Adrenal gland (tissue), 12 donors: Measurements from ENCODE around the gene OGFOD2. TPM values are rescaled to one million over a fixed set of nuclear protein-coding genes. Genes with fewer than 3 reads are reported as not detected.
A peak's percentile ranks its signal among the peaks of the same experiment; 100 is the strongest.

ENCODE experiments used
- DNase-seq, 7 donors: peaks; one replicate each; pipeline ENCODE4 v3.0.0-alpha.2; 2019 to 2020
- H3K27ac ChIP-seq, 5 donors: fragments of 200-600 bp; sonication (generic) in 4 of 5; 1 replicate in 3 of 5; 2 replicates in 2 of 5; pipeline versions ENCODE4 v1.5.1 to v1.8.0; 2016 to 2020; ENCODE audit warnings: mild to moderate bottlenecking in 1 of 5
- H3K27me3 ChIP-seq: fragments of 200-600 bp; 2 replicates; pipeline ENCODE4 v1.8.0; 2021
- H3K36me3 ChIP-seq, 2 donors: fragments of 200-600 bp; replicated peaks in 1 of 2; 1 replicate in 1 of 2; 2 replicates in 1 of 2; pipeline versions ENCODE4 v1.5.1 to v1.8.0; 2018 to 2022
- H3K4me1 ChIP-seq, 2 donors: fragments of 200-600 bp; replicated peaks in 1 of 2; 1 replicate in 1 of 2; 2 replicates in 1 of 2; pipeline versions ENCODE4 v1.5.1 to v1.8.0; 2018 to 2021
- H3K4me3 ChIP-seq, 4 donors: fragments of 200-600 bp; sonication (generic) in 3 of 4; one replicate each; pipeline ENCODE4 v1.5.1; 2016 to 2018
- H3K9me3 ChIP-seq, 3 donors: fragments of 200-600 bp; sonication (generic) in 1 of 3; replicated peaks in 1 of 3; 1 replicate in 2 of 3; 2 replicates in 1 of 3; pipeline versions ENCODE4 v1.5.1 to v1.8.0; 2016 to 2021
- POLR2A ChIP-seq, 2 donors: fragments of 450-650 bp; IDR thresholded peaks; one replicate each; pipeline ENCODE4 v1.6.1; 2017; ENCODE audit warnings: antibody characterized with exemption in 2 of 2, mild to moderate bottlenecking in 2 of 2, moderate library complexity in 1 of 2
- WGBS, 4 donors: extraction: QIAGEN DNeasy Blood & Tissue Kit in 2 of 4; methylation state at CpG; one replicate each; pipeline versions ENCODE4 v1.1.5 to v1.1.7; 2013 to 2017; 5-methylcytosine and 5-hydroxymethylcytosine counted together
- intact Hi-C, 2 donors: fragments of 100-400 bp; cut with DNase I; formaldehyde crosslinking; loops; one replicate each; pipeline versions ENCODE4 v1.14.1 to v1.15.0; 2022 to 2023
- polyA plus RNA-seq, 3 donors: library from polyadenylated mRNA; stranded (reverse); fragments of 200-250 nt in 2 of 3; fragments of 350-450 nt in 1 of 3; fragmentation: Illumina TruSeq in 1 of 3; extraction: RNeasy Lipid Tissue Mini Kit (QIAGEN cat#74804) in 1 of 3; gene quantifications; one replicate each; pipeline ENCODE4 v1.2.3, GENCODE V29; 2013 to 2014
- total RNA-seq, 9 donors: library from RNA; depleted of rRNA in 4 of 9; stranded (reverse); fragments of >200 nt in 4 of 9; fragments of 120-200 nt in 1 of 9; fragmentation: NEBNext Ultra II Directional in 1 of 9; extraction: Animal tissue kit (Norgen Biotek cat#: 25700) in 1 of 9; gene quantifications; one replicate each; pipeline versions ENCODE4 v1.1.0 to v1.2.4, GENCODE V29; 2013 to 2023
- TF ChIP-seq, protein P1 (sequence below), 6 experiments: fragments of 450-650 bp in 4 of 6; fragments of 200-600 bp in 2 of 6; sonication (generic) in 1 of 6; IDR thresholded peaks; 1 replicate in 5 of 6; 2 replicates in 1 of 6; pipeline versions ENCODE4 v1.5.1 to v1.8.0; 2016 to 2021; ENCODE audit warnings: antibody characterized with exemption in 6 of 6, mild to moderate bottlenecking in 2 of 6, moderate library complexity in 1 of 6
- donor health status: healthy with polysubstance abuse.
- donor health status: Bipolar disorder and iron deficiency.
- donor health status: DM: yes; HTN: yes; CAD: no.
- donor health status: DM: no; HTN: no; CAD: no.
- donor health status: DM: no; HTN: no; CAD: no.
- donor health status: DM: yes; HTN: yes; CAD: no.

OGFOD2 gene
- total and polyA plus RNA-seq, 12 donors = 6.2 to 44.8 (median 20.3) TPM

DNA sequence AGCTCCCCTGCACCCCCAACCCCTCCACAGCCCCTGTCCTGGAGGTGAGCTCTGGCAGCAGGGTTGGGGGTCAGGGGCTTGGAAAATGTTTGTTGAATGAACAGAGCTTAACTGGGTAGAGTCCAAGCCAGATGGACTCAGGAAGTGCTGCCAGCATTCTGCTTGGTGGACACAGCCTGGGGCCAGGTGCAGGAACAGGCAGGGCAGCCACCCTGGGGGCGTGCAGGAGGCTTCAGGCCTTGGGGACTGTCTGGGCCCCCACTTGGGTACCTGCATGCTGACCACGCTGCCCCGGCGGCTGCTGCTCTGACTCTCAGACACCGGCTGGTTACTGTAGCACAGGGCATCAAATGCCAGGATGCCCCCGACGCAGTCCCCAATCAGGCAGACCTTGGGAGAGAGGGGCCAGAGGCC, 21.2 kb downstream of the OGFOD2 start:
- WGBS, 4 donors = 93 to 100% (median 95%) methylated on average over 2 to 7 of the region's 7 CpGs
- no peak for DNase-seq
- Histone ChIP-seq H3K27me3 (no peaks in the 10 kb centered on the region), H3K9me3 (no peaks in the 10 kb centered on the region), H3K4me3 (no peak overlapping the region), H3K27ac (no peak overlapping the region), H3K4me1 (no peaks in the 10 kb centered on the region), H3K36me3 (peaks cover 0 to 46% of the 10 kb centered on the region in 2 donors)
- intact Hi-C loops = no loop called here
- TF ChIP-seq, protein P1, sequence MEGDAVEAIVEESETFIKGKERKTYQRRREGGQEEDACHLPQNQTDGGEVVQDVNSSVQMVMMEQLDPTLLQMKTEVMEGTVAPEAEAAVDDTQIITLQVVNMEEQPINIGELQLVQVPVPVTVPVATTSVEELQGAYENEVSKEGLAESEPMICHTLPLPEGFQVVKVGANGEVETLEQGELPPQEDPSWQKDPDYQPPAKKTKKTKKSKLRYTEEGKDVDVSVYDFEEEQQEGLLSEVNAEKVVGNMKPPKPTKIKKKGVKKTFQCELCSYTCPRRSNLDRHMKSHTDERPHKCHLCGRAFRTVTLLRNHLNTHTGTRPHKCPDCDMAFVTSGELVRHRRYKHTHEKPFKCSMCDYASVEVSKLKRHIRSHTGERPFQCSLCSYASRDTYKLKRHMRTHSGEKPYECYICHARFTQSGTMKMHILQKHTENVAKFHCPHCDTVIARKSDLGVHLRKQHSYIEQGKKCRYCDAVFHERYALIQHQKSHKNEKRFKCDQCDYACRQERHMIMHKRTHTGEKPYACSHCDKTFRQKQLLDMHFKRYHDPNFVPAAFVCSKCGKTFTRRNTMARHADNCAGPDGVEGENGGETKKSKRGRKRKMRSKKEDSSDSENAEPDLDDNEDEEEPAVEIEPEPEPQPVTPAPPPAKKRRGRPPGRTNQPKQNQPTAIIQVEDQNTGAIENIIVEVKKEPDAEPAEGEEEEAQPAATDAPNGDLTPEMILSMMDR (IDR thresholded peaks at IDR 0.05) = no peak
- TF ChIP-seq POLR2A (IDR thresholded peaks at IDR 0.05) = no peak

DNA sequence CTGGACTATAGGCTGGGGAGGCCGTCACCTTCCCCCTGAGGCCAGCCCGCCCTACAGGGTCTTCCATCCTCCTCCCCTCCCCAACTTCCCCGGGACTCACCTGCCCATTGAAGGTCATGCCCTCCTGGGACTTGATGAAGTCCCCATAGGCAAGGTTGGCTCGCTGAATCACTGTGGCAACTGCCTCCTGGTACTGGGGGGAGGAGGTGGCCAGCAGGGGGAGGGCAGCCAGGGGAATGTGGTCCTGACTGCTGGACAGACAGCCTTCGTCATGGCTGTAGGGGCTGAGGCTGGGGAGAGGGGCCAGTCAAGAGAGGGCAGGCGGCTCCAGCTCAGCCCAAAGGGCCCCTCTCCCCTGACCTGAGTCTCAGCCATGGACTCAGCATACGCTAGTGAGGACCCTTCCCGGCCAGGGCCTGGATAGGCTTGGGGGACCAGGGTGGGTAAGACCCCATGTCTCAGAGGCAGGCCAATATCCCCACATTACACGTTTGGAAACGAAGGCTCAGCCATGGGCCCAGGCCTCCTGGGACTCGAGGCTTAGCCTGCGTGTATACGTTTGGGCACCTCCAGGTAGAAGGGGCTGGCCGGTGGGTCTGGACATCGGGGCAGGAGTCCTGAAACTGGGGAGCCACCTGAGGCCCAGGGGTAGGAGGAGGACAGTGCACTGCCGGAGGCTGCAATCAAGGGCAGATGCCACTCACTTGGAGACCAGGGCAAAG, 21.7 kb downstream of the OGFOD2 start:
- Histone ChIP-seq H3K9me3 (no peaks in the 10 kb centered on the region), H3K4me3 (no peak overlapping the region), H3K36me3 (peaks cover 0 to 45% of the 10 kb centered on the region in 2 donors), H3K4me1 (no peaks in the 10 kb centered on the region), H3K27me3 (no peaks in the 10 kb centered on the region), H3K27ac (no peak overlapping the region)
- 91 to 93% (median 92%) methylated on average over 10 to 16 of the region's 16 CpGs for WGBS, 4 donors
- intact Hi-C loops = no loop called here
- DNase-seq = peak in 1 of 7 donors; percentile 23
- TF ChIP-seq, protein P1 (IDR thresholded peaks at IDR 0.05) = no peak
- TF ChIP-seq POLR2A (IDR thresholded peaks at IDR 0.05) = no peak

DNA sequence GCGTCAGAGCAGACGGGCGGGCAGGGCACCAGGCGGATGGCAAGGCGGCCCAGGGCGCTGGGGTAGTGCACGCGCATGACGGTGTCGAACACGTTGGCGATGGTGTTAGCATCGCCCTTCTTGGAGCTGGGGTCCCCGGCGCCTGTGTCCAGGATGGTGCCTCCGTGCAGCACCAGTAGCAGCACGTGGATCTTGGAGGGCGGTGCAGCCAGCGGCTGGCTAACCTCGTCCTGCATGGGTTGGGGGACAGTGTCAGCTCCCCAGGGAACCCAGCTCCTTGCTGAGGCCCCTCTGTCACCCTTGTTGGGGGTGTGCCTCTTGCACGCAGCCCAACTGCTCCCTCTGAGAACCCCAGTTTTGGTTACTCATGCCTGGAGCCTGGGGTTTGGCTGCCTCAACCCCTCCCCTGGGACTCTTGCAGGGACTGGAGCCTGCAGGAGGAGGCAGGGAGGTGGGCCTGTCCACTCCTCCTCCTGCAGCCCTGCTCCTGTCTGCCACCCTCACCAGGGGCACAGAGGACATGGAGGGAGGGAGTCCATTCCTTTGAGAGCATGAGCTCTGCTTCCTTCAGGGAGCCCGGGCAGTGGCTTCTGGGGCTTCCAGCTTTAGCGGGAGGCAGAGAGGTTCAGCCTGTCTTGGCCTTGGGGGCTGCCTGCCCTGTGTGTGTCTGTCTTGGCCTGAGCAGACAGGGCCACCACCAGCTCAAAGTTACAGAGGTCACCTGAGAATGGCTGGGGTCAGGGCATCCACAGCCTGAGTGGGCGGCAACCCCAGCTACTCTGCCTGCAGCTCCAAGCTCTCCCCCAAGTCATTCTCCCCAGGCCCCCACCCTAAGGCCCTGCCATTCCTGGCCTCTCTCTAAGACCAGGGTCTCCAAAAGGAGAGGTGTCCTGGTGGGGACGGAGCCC, 22.6 kb downstream of the OGFOD2 start:
- TF ChIP-seq, protein P1 (IDR thresholded peaks at IDR 0.05) = no peak
- DNase-seq = no peak
- Histone ChIP-seq H3K4me1 (no peaks in the 10 kb centered on the region), H3K27me3 (no peaks in the 10 kb centered on the region), H3K36me3 (peaks cover 0 to 43% of the 10 kb centered on the region in 2 donors), H3K4me3 (no peak overlapping the region), H3K9me3 (no peaks in the 10 kb centered on the region), H3K27ac (no peak overlapping the region)
- 93 to 97% (median 96%) methylated on average over 14 to 25 of the region's 25 CpGs for WGBS, 4 donors
- intact Hi-C loops = no loop called here

DNA sequence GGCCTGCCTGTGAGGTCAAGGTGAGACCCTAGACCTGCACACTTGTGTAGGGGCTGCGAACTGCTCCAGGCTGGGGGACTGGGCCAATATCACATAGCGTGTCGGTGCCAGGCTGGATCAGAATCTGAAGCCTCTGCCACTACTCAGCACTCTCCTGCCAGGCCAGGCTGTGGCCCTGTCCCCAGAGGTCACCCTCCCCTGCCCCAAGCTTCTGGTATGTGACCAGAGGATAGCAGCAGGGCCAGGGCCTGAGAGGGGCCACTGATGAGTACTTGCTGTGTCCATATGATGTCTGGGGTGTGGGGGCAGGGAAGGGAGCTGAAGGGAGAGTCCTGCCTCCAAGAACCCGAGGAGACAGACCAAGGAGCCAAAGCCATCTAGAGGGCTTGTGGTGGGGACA, 23.3 kb downstream of the OGFOD2 start:
- Histone ChIP-seq H3K27ac (no peak overlapping the region), H3K4me1 (no peaks in the 10 kb centered on the region), H3K36me3 (peaks cover 0 to 43% of the 10 kb centered on the region in 2 donors), H3K27me3 (no peaks in the 10 kb centered on the region), H3K4me3 (no peak overlapping the region), H3K9me3 (no peaks in the 10 kb centered on the region)
- DNase-seq = no peak
- intact Hi-C loops = no loop called here
- WGBS, 4 donors = 70 to 96% (median 94%) methylated on average over 2 to 4 of the region's 4 CpGs
- TF ChIP-seq, protein P1 (IDR thresholded peaks at IDR 0.05) = no peak
- no peak for TF ChIP-seq POLR2A (IDR thresholded peaks at IDR 0.05)
